WERI-Rb-1 (cell line): ENCODE results near the gene DBX2.

Source experiments
- DNase-seq: peaks from one replicate; pipeline ENCODE4 v3.0.0-alpha.2; 2020
- H3K27ac ChIP-seq: fragments of 250-450 bp; sonication (Bioruptor Pico); 2 replicates; pipeline ENCODE4 v1.5.1; 2020; ENCODE audit warnings: mild to moderate bottlenecking, moderate library complexity
- H3K27me3 ChIP-seq: fragments of 250-450 bp; sonication (Bioruptor Pico); 2 replicates; pipeline ENCODE4 v1.5.1; 2021; ENCODE audit warnings: mild to moderate bottlenecking, low read depth, moderate library complexity; ENCODE audit not compliant: insufficient read depth, severe bottlenecking
- H3K36me3 ChIP-seq: fragments of 250-450 bp; sonication (Bioruptor Pico); 2 replicates; pipeline ENCODE4 v1.5.1; 2020; ENCODE audit warnings: mild to moderate bottlenecking, moderate library complexity
- H3K4me3 ChIP-seq: 2 replicates; pipeline ENCODE4 v1.5.1; 2011; ENCODE audit warnings: low read depth, mild to moderate bottlenecking, control low read depth, low read length
- H3K9me3 ChIP-seq: fragments of 250-450 bp; sonication (Bioruptor Pico); 2 replicates; pipeline ENCODE4 v1.5.1; 2021; ENCODE audit warnings: mild to moderate bottlenecking, moderate library complexity; ENCODE audit not compliant: severe bottlenecking
- CTCF ChIP-seq: IDR thresholded peaks from 2 replicates; pipeline ENCODE4 v1.5.1; 2011; ENCODE audit warnings: low read depth, mild to moderate bottlenecking, control low read depth, inconsistent platforms, low read length

The DBX2 gene

DNA sequence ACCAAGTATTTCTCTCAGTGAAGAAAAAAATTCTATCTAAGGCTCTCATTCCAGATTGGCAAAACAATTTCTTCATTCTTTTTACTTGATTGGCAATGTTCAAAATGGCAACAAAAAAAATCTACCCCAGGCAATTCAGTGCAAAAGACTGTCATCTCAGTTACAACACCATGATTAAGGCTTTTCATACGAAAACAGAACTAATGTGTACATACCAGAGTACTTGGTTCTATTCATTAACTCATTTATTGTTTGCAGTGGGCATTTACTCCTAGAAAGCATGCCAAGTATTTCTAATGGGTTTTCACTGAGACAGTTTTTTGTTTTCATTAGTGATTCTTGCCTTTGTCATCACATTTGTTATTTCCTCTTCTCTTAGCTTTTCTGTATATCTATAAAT is 33.0 kb downstream of the DBX2 start:
- TF ChIP-seq CTCF, result no peak

DNA sequence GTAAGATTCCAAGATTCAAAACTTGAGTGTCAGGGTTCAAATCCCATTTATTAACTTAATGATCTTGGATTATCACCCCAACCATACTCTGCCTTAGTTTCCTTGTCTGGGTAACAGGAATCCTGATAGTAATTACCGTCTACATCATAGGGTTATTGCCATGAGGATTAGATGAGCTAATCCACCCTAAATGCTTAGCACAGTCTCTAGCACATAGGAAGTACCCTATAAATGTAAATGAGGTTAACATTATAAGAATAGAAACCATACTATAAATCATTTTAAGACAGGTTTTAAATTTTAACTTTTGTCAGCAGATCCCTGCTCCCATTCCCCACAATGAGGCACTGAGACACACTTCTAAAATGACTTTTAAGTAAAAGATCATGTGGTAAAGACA is 36.5 kb downstream of the DBX2 start:
- no peak for DNase-seq
- H3K36me3 ChIP-seq, result no peaks in the 10 kb centered on the region
- TF ChIP-seq CTCF, result no peak
- H3K27ac ChIP-seq, result no peak overlapping the region
- H3K9me3 ChIP-seq, result peaks cover 2% of the 10 kb centered on the region
- H3K4me3 ChIP-seq, result no peak overlapping the region
- no peaks in the 10 kb centered on the region for H3K27me3 ChIP-seq

More for the DNA sequence above, 33.0 kb downstream of the DBX2 start:
- Histone ChIP-seq H3K27ac (no peak overlapping the region), H3K9me3 (peaks cover 4% of the 10 kb centered on the region), H3K36me3 (no peaks in the 10 kb centered on the region), H3K4me3 (no peak overlapping the region), H3K27me3 (no peaks in the 10 kb centered on the region)
- DNase-seq, result no peak

DNA sequence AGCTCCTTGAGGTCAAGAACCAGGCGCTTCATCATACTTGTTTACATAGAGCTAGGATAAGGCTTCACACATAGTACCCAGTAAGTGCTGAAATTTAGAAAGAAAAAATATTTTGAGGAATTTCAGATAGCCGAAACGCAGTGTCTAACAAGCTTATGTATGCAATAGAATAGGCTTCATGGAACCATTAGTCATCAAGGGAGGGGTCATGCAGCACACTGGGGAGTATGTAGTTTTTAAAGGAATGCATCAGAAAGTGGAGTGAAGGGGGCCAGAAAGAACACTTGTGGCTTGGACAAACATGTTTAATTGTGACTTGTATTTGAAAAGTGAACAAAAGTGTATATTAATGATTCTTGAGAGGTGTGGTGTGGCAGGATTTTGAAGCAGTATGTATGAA is 38.1 kb downstream of the DBX2 start:
- Histone ChIP-seq H3K27me3 (no peaks in the 10 kb centered on the region), H3K27ac (no peak overlapping the region), H3K36me3 (no peaks in the 10 kb centered on the region), H3K4me3 (no peak overlapping the region), H3K9me3 (no peaks in the 10 kb centered on the region)
- no peak for TF ChIP-seq CTCF
- DNase-seq, result no peak

DNA sequence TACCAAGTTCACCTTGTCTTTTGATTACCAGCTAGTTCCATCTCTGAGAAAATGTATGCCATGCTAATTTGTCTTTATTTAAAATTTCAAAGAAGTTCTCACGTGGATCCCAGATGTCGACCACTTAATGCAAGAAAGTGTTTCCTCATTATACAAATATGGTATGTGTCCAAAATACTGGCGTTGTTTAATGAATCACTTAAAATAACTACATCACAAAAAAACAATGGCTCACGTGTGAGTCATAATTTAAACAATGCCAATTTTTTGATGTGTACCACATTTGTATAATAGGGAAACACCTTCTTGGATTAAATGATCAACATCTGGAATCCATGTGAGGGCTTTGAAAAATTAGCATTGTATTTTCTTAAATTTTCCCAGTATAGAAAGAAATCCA is 40.8 kb downstream of the DBX2 start:
- Histone ChIP-seq H3K27me3 (no peaks in the 10 kb centered on the region), H3K9me3 (no peaks in the 10 kb centered on the region), H3K36me3 (no peaks in the 10 kb centered on the region), H3K4me3 (no peak overlapping the region), H3K27ac (no peak overlapping the region)
- no peak for TF ChIP-seq CTCF
- DNase-seq, result no peak

- no peak for TF ChIP-seq CTCF
- no peak overlapping the region for H3K27ac ChIP-seq
- no peaks in the 10 kb centered on the region for H3K27me3 ChIP-seq
- no peak overlapping the region for H3K4me3 ChIP-seq
- no peak for DNase-seq
- H3K36me3 ChIP-seq, result no peaks in the 10 kb centered on the region
- H3K9me3 ChIP-seq, result no peaks in the 10 kb centered on the region
Observed at GRCh38 chr12:45008211-45008610, 42.7 kb downstream of the DBX2 start.

GRCh38 chr12:44999355-44999754 is 51.5 kb downstream of the DBX2 start:
- Histone ChIP-seq H3K9me3 (no peaks in the 10 kb centered on the region), H3K4me3 (no peak overlapping the region), H3K36me3 (no peaks in the 10 kb centered on the region), H3K27ac (no peak overlapping the region), H3K27me3 (no peaks in the 10 kb centered on the region)
- no peak for TF ChIP-seq CTCF
- DNase-seq, result no peak
